HCT116 (cell line): ENCODE results near the gene DCAF11. TPM values are rescaled to one million over a fixed set of nuclear protein-coding genes. Genes with fewer than 3 reads are reported as not detected.

ENCODE experiments used
- CEBPB ChIP-seq: IDR thresholded peaks from 2 replicates; pipeline ENCODE4 v1.6.1; 2012; ENCODE audit warnings: low read depth
- CTCF ChIP-seq, 3 experiments: fragments of 200-600 bp in 1 of 3; sonication (generic) in 1 of 3; IDR thresholded peaks in 2 of 3; conservative IDR thresholded peaks in 1 of 3; 2 replicates each; pipeline ENCODE4 v1.5.1; 2012 to 2017; ENCODE audit warnings: low read depth in 2 of 3, low read length in 2 of 3, antibody characterized with exemption in 1 of 3, borderline replicate concordance in 1 of 3, control low read depth in 1 of 3, mild to moderate bottlenecking in 1 of 3, mixed read lengths in 1 of 3, mixed run types in 1 of 3, moderate library complexity in 1 of 3; ENCODE audit not compliant: insufficient read depth in 1 of 3
- EGR1 ChIP-seq: IDR thresholded peaks from 2 replicates; pipeline ENCODE4 v1.6.1; 2012; ENCODE audit warnings: low read depth
- EZH2 ChIP-seq: fragments of 200-600 bp; sonication (generic); IDR thresholded peaks from 2 replicates; pipeline ENCODE4 v1.6.1; 2017; ENCODE audit warnings: antibody characterized with exemption, mixed run types
- EZH2phosphoT487 ChIP-seq: fragments of 200-600 bp; IDR thresholded peaks from 2 replicates; pipeline ENCODE4 v1.6.1; 2018; ENCODE audit warnings: antibody characterized with exemption, borderline replicate concordance
- FOSL1 ChIP-seq: IDR thresholded peaks from 2 replicates; pipeline ENCODE4 v1.6.1; 2012; ENCODE audit warnings: low read depth
- JUND ChIP-seq: IDR thresholded peaks from 2 replicates; pipeline ENCODE4 v1.6.1; 2012
- MAX ChIP-seq: IDR thresholded peaks from 2 replicates; pipeline ENCODE4 v1.6.1; 2012
- RAD21 ChIP-seq: IDR thresholded peaks from 2 replicates; pipeline ENCODE4 v1.6.1; 2012; ENCODE audit warnings: low read depth, mild to moderate bottlenecking
- SIN3A ChIP-seq: IDR thresholded peaks from 2 replicates; pipeline ENCODE4 v1.6.1; 2012; ENCODE audit warnings: low read depth
- SP1 ChIP-seq: IDR thresholded peaks from 2 replicates; pipeline ENCODE4 v1.6.1; 2012; ENCODE audit warnings: low read depth
- SRF ChIP-seq: IDR thresholded peaks from 2 replicates; pipeline ENCODE4 v1.6.1; 2012; ENCODE audit warnings: low read depth
- TCF7L2 ChIP-seq: IDR thresholded peaks from 2 replicates; pipeline ENCODE4 v1.7.0; 2011; ENCODE audit warnings: borderline replicate concordance, inconsistent platforms; ENCODE audit not compliant: insufficient read depth, insufficient read length; ENCODE audit errors: extremely low read depth
- ZBTB33 ChIP-seq: IDR thresholded peaks from 2 replicates; pipeline ENCODE4 v1.6.1; 2011; ENCODE audit warnings: mild to moderate bottlenecking, low read length, moderate library complexity; ENCODE audit not compliant: insufficient replicate concordance; ENCODE audit errors: extremely low read depth
- ZFX ChIP-seq: fragments of 450-650 bp; IDR thresholded peaks from 2 replicates; pipeline ENCODE4 v1.6.1; 2017
- total RNA-seq: library from RNA; stranded (reverse); gene quantifications from one replicate; pipeline ENCODE4 v1.2.1, GENCODE V29; 2021; ENCODE audit not compliant: unreplicated experiment

DCAF11 gene
- total RNA-seq, 1 experiment from 2014 or later: 47.5 TPM

GRCh38 chr14:24135834-24136683, 21.5 kb downstream of the DCAF11 start, which contains the start of gene PSME1 (continued):
- TF ChIP-seq ZBTB33 (no peak), CTCF (IDR thresholded peaks at IDR 0.05 in 2 of 3, conservative IDR thresholded peaks at IDR 0.05 in 1 of 3; ENCODE audit: borderline replicate concordance in 1 of 3, insufficient read depth in 1 of 3, low read depth in 2 of 3, low read length in 2 of 3) (no peak), CEBPB (no peak), EZH2phosphoT487 (no peak), SP1 (no peak), MAX (no peak), JUND (no peak), EGR1 (no peak), FOSL1 (no peak), TCF7L2 (no peak), SRF (no peak), SIN3A (no peak), EZH2 (no peak), RAD21 (no peak), ZFX (peak; percentile 15; the same call in 1 of the 2 replicates)
